Parathyroid adenoma (tissue), 2 donors: ENCODE data around the gene PLXNA4.

ENCODE experiments used
- H2AFZ ChIP-seq: fragments of 300-600 bp; sonication (generic); one replicate; pipeline ENCODE4 v1.7.0; 2017; ENCODE audit warnings: antibody characterized with exemption, mild to moderate bottlenecking
- H3K27ac ChIP-seq: fragments of 300-600 bp; sonication (generic); one replicate; pipeline ENCODE4 v1.7.0; 2017
- H3K27me3 ChIP-seq: fragments of 300-600 bp; sonication (generic); one replicate; pipeline ENCODE4 v1.7.0; 2017; ENCODE audit warnings: low read length; ENCODE audit not compliant: control insufficient read depth, insufficient read depth
- H3K36me3 ChIP-seq: fragments of 300-600 bp; sonication (generic); one replicate; pipeline ENCODE4 v1.7.0; 2017; ENCODE audit warnings: low read length; ENCODE audit not compliant: control insufficient read depth, insufficient read depth
- H3K4me1 ChIP-seq: fragments of 300-600 bp; sonication (generic); one replicate; pipeline ENCODE4 v1.7.0; 2017; ENCODE audit warnings: control low read depth
- H3K4me2 ChIP-seq: fragments of 300-600 bp; sonication (generic); one replicate; pipeline ENCODE4 v1.7.0; 2017; ENCODE audit warnings: low read length
- H3K4me3 ChIP-seq: fragments of 300-600 bp; sonication (generic); one replicate; pipeline ENCODE4 v1.7.0; 2017; ENCODE audit warnings: low read depth, low read length
- H3K79me2 ChIP-seq: fragments of 300-600 bp; sonication (generic); one replicate; pipeline ENCODE4 v1.7.0; 2017; ENCODE audit warnings: control low read depth
- H3K9ac ChIP-seq: fragments of 300-600 bp; sonication (generic); one replicate; pipeline ENCODE4 v1.7.0; 2017; ENCODE audit warnings: mild to moderate bottlenecking
- H3K9me3 ChIP-seq: fragments of 300-600 bp; sonication (generic); one replicate; pipeline ENCODE4 v1.7.0; 2017; ENCODE audit warnings: low read length; ENCODE audit not compliant: control insufficient read depth
- TF ChIP-seq, protein P1 (sequence below): fragments of 300-600 bp; sonication (generic); IDR thresholded peaks from one replicate; pipeline ENCODE4 v1.7.0; 2017; ENCODE audit warnings: antibody characterized with exemption, mild to moderate bottlenecking
- donor health status: primary hyperparathyroidism.

PLXNA4 gene

GRCh38 chr7:132571970-132572369 is 4.3 kb downstream of the PLXNA4 start:
- Histone ChIP-seq H3K4me2 (no peak overlapping the region), H2AFZ (no peak overlapping the region), H3K9me3 (no peaks in the 10 kb centered on the region), H3K27me3 (no peaks in the 10 kb centered on the region), H3K27ac (no peak overlapping the region), H3K36me3 (no peaks in the 10 kb centered on the region), H3K4me1 (peaks cover 2% of the 10 kb centered on the region), H3K79me2 (no peaks in the 10 kb centered on the region), H3K9ac (no peak overlapping the region), H3K4me3 (no peak overlapping the region)
- TF ChIP-seq, protein P1, sequence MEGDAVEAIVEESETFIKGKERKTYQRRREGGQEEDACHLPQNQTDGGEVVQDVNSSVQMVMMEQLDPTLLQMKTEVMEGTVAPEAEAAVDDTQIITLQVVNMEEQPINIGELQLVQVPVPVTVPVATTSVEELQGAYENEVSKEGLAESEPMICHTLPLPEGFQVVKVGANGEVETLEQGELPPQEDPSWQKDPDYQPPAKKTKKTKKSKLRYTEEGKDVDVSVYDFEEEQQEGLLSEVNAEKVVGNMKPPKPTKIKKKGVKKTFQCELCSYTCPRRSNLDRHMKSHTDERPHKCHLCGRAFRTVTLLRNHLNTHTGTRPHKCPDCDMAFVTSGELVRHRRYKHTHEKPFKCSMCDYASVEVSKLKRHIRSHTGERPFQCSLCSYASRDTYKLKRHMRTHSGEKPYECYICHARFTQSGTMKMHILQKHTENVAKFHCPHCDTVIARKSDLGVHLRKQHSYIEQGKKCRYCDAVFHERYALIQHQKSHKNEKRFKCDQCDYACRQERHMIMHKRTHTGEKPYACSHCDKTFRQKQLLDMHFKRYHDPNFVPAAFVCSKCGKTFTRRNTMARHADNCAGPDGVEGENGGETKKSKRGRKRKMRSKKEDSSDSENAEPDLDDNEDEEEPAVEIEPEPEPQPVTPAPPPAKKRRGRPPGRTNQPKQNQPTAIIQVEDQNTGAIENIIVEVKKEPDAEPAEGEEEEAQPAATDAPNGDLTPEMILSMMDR, result no peak

GRCh38 chr7:132569884-132570614 is 6.2 kb downstream of the PLXNA4 start:
- TF ChIP-seq, protein P1, result no peak
- H3K36me3 ChIP-seq, result no peaks in the 10 kb centered on the region
- H3K9me3 ChIP-seq, result no peaks in the 10 kb centered on the region
- H3K4me1 ChIP-seq, result no peaks in the 10 kb centered on the region
- H3K9ac ChIP-seq, result no peak overlapping the region
- H3K4me2 ChIP-seq, result no peak overlapping the region
- no peak overlapping the region for H3K4me3 ChIP-seq
- no peaks in the 10 kb centered on the region for H3K27me3 ChIP-seq
- H3K79me2 ChIP-seq, result no peaks in the 10 kb centered on the region
- no peak overlapping the region for H3K27ac ChIP-seq
- no peak overlapping the region for H2AFZ ChIP-seq

- no peaks in the 10 kb centered on the region for H3K79me2 ChIP-seq
- TF ChIP-seq, protein P1, result no peak
- H3K27me3 ChIP-seq, result no peaks in the 10 kb centered on the region
- no peak overlapping the region for H3K4me3 ChIP-seq
- H3K36me3 ChIP-seq, result no peaks in the 10 kb centered on the region
- H3K27ac ChIP-seq, result no peak overlapping the region
- H3K9ac ChIP-seq, result no peak overlapping the region
- H2AFZ ChIP-seq, result no peak overlapping the region
- H3K4me1 ChIP-seq, result no peaks in the 10 kb centered on the region
- H3K4me2 ChIP-seq, result no peak overlapping the region
- no peaks in the 10 kb centered on the region for H3K9me3 ChIP-seq
Measured at GRCh38 chr7:132568962-132569361, 7.3 kb downstream of the PLXNA4 start.

GRCh38 chr7:132565885-132566284 is 10.4 kb downstream of the PLXNA4 start:
- Histone ChIP-seq H3K4me3 (no peak overlapping the region), H3K27me3 (no peaks in the 10 kb centered on the region)

More at GRCh38 chr7:132565885-132566284, 10.4 kb downstream of the PLXNA4 start:
- Histone ChIP-seq H3K4me1 (no peaks in the 10 kb centered on the region), H2AFZ (no peak overlapping the region), H3K4me2 (no peak overlapping the region), H3K9ac (no peak overlapping the region), H3K27ac (no peak overlapping the region), H3K9me3 (no peaks in the 10 kb centered on the region), H3K36me3 (no peaks in the 10 kb centered on the region), H3K79me2 (no peaks in the 10 kb centered on the region)
- TF ChIP-seq, protein P1, result no peak
